ENCODE data around the gene RB1.
"Not testable (repeated sequence)": the region's sequence is repeated elsewhere in the genome, so short reads cannot be mapped to it uniquely, and the experiment has no call there.

DNA sequence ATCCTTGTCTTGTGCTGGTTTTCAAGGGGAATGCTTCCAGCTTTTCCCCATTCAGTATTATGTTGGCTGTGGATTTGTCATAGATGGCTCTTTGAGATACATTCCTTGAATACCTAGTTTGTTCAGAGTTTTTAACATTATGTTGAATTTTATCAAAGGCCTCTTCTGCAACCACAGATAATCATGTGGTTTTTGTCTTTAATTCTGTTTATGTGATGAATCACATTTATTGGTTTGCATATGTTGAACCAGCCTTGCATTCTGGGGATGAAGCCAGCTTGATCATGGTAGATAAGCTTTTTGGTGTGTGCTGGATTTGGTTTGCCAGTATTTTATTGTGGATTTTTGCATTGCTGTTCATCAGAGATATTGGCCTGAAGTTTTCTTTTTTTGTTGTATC, 147.6 kb downstream of the RB1 start:
- TF ChIP-seq, protein P1, sequence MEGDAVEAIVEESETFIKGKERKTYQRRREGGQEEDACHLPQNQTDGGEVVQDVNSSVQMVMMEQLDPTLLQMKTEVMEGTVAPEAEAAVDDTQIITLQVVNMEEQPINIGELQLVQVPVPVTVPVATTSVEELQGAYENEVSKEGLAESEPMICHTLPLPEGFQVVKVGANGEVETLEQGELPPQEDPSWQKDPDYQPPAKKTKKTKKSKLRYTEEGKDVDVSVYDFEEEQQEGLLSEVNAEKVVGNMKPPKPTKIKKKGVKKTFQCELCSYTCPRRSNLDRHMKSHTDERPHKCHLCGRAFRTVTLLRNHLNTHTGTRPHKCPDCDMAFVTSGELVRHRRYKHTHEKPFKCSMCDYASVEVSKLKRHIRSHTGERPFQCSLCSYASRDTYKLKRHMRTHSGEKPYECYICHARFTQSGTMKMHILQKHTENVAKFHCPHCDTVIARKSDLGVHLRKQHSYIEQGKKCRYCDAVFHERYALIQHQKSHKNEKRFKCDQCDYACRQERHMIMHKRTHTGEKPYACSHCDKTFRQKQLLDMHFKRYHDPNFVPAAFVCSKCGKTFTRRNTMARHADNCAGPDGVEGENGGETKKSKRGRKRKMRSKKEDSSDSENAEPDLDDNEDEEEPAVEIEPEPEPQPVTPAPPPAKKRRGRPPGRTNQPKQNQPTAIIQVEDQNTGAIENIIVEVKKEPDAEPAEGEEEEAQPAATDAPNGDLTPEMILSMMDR (conservative IDR thresholded peaks at IDR 0.05; ENCODE audit: low read depth in 2 of 2) = not testable (repeated sequence)
- not testable (repeated sequence) for TF ChIP-seq POLR2AphosphoS5 (IDR thresholded peaks at IDR 0.05; ENCODE audit: low read depth); EZH2phosphoT487 (IDR thresholded peaks at IDR 0.05; ENCODE audit: unreplicated experiment); EZH2 (IDR thresholded peaks at IDR 0.05; ENCODE audit: low read depth, unreplicated experiment); CREB1 (CRISPR knock-in tag; IDR thresholded peaks at IDR 0.05; ENCODE audit: low read depth); ZNF331 (CRISPR knock-in tag; IDR thresholded peaks at IDR 0.05; ENCODE audit: low read depth); STAT1 (IDR thresholded peaks at IDR 0.05; ENCODE audit: unreplicated experiment); JUNB (IDR thresholded peaks at IDR 0.05; ENCODE audit: unreplicated experiment)
- TF ChIP-seq, protein P2, sequence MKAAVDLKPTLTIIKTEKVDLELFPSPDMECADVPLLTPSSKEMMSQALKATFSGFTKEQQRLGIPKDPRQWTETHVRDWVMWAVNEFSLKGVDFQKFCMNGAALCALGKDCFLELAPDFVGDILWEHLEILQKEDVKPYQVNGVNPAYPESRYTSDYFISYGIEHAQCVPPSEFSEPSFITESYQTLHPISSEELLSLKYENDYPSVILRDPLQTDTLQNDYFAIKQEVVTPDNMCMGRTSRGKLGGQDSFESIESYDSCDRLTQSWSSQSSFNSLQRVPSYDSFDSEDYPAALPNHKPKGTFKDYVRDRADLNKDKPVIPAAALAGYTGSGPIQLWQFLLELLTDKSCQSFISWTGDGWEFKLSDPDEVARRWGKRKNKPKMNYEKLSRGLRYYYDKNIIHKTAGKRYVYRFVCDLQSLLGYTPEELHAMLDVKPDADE (IDR thresholded peaks at IDR 0.05) = not testable (repeated sequence)
- TF ChIP-seq, protein P3, sequence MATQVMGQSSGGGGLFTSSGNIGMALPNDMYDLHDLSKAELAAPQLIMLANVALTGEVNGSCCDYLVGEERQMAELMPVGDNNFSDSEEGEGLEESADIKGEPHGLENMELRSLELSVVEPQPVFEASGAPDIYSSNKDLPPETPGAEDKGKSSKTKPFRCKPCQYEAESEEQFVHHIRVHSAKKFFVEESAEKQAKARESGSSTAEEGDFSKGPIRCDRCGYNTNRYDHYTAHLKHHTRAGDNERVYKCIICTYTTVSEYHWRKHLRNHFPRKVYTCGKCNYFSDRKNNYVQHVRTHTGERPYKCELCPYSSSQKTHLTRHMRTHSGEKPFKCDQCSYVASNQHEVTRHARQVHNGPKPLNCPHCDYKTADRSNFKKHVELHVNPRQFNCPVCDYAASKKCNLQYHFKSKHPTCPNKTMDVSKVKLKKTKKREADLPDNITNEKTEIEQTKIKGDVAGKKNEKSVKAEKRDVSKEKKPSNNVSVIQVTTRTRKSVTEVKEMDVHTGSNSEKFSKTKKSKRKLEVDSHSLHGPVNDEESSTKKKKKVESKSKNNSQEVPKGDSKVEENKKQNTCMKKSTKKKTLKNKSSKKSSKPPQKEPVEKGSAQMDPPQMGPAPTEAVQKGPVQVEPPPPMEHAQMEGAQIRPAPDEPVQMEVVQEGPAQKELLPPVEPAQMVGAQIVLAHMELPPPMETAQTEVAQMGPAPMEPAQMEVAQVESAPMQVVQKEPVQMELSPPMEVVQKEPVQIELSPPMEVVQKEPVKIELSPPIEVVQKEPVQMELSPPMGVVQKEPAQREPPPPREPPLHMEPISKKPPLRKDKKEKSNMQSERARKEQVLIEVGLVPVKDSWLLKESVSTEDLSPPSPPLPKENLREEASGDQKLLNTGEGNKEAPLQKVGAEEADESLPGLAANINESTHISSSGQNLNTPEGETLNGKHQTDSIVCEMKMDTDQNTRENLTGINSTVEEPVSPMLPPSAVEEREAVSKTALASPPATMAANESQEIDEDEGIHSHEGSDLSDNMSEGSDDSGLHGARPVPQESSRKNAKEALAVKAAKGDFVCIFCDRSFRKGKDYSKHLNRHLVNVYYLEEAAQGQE (IDR thresholded peaks at IDR 0.05; ENCODE audit: unreplicated experiment) = not testable (repeated sequence)

Data from GM23338 (cell line).